NCI-H2081 treated with DMSO at 0.1 percent for 48 hours (cell line): ENCODE results near the gene ERG28.

ENCODE experiments used
- DNase-seq: peaks from one replicate; lab custom pipeline; 2025; lab: John Stamatoyannopoulos, UW

Gene ERG28

DNA sequence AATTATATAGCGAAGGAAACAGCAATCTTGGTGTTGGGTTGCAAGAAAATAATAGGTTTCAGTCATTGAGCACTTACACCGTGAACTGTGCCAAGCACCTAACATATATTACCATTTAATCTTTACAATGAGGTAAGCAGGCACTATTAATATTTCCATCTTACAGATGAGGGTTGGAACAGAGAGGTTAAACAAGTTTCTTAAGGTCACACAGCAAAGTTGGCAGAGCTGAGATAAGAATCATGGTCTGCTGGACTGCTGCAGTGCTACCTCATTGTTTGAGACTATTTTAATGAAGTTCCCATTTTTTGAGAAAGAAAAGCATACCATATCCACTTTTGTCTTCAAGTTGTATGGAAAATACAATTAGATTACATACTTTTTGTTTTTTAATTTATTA is 1.7 kb downstream of the ERG28 start:
- no peak for DNase-seq

DNA sequence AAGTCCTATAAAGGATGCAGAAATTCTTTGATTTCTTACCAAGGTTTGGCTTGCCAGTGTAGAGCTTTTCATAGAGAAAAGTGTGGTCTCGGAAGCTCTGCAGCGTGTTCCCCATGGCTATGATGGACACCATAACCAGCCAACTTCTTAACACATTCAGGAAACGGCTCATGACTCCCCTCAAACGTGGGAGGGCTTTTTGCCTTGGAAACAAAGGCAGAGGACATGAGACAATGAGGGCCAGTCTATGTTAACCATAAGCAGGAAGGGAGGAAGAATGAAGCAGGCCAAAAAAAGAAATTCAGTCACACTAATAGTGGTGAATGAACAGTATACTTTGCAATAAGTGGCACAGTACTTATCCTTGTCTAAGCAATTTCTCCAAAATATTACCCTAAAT is 3.3 kb downstream of the ERG28 start:
- no peak for DNase-seq

DNA sequence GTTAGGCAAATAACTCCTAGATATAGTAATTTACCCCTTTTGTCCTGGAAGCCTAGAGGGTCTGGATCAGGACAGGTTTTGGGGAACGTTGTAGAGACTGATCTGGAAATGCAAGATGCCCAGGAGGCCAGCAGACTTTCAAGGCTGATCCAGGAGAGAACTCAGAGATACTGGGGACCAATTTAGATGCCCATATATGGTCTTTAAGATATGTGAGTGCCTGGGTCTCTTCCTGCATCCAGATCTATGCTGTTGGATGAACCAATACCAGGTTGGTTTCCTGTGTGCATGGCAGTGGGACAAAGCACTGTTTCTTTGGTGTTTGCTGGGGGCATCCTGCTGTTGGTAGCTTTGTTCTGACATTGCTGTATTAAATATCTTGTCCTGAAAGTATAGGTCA is 5.4 kb downstream of the ERG28 start:
- no peak for DNase-seq

DNA sequence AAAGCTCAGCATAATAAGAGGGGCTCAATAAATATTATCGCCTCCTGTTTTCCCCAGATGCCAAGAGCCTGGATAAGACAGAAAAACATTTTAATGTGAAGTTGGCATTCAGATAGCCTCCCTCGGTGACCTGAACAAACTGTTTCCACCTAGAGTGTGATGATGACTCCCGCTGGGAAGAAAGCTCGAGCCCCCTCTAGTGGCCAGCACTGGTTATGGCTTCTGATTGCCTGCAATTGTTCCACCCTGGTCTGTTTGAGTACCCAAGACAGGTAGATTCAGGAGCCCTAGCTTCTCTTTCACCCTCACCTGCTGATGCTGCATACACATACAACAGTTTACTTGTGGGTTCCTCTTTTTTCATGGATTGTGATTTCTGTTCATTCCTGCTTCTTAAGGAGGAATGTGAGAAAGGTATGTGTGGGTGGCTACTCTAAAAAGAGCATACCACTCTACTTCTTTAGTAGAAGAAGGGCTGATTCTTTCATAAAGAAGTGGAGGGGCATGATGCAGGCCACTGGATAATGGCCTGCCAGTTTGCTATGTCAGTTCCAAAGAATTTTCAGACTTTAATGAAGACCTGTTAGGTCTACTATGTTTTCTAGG is 6.4 kb downstream of the ERG28 start:
- no peak for DNase-seq

DNA sequence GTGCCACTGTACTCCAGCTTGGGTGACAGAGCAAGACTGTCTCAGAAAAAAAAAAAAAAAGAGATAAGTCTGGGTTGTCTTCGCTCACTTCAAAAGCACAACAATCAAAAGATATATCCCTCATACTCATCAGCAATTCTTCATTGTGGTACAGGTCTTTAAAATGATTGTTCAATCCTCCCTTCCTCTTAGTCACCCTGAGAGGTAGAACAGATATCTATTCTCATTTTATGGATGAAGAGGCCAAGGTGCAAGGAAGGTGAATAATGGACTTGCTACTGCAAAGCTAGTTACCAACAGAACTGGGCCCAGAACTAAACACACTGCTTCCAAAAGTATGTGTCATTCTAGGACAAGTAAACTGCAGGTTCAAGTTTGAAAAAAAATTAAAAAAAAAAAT is 7.1 kb downstream of the ERG28 start:
- DNase-seq, result no peak

DNA sequence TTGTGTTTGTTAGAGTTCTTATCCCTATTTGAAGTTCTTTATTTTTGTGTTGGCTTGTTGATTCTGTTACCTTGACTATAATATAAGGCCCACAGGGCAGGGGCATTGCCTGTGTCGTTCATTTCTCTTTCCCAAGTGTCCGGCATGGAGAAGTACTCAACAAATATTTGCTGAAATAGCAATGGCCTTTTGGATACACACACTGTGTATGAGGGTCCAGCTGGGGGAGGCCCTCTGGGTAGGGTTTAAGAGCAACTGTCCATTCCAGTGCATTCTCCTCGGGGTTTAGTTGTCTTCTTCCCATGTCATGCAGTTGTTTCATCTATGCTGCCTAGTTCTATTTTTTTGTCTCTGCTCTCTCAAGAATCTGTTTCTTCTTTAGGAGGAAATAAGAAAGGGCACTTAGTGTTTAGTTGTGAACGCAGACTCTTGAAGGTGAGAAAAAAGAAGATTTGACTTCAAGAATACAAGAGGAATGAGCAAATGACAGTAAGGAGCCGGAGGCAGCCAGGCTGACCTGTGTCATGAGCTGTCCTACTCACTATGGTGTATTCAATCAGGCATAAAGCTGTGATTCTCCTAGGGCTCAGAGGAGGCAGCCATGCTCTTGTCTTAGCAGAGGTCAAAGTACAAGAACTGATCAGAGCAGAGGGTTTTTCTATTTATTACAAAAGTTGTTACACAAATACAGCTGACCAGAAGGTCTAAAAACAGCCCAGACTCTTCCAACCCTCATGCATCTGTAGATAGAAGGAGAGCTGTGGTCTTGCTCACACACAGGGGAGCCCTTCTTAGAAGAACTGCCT is 10.2 kb downstream of the ERG28 start:
- DNase-seq, result no peak

DNA sequence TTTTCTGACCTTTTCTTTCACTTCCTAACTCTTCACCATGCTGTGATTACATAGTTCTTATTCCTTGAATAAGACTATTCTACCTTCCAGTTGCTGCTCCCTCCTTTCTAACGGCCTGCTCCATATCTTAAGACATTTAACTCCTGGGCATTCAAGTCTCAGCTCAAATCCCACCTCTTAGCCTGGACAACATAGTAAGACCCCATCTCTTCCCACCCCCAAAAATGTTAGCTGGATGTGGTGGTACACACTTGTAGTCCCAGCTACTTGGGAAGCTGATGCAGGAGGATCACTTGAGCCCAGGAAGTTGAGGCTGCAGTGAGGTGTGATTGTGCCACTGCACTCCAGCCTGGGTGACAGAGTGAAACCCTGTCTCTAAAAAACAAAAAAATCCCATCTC is 10.9 kb downstream of the ERG28 start:
- no peak for DNase-seq

DNA sequence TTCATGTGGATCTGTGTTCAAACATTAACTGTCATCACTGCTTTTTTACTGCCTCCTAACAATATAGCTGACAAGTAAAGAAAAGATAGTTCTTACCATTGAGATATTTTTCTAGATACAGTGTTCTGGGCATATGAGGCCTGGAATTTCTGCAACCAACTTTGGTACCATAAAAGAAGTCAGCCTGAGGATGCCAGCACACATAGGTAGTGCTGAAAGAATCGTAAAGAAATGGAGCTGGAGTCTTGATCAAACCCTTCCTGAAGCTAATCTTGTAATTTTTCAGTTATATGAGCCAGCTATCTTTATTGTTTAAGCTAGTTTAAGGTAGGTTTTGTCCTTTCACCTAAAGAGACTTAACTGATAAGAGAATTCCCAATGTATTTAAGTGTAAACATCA is 11.3 kb downstream of the ERG28 start:
- no peak for DNase-seq

DNA sequence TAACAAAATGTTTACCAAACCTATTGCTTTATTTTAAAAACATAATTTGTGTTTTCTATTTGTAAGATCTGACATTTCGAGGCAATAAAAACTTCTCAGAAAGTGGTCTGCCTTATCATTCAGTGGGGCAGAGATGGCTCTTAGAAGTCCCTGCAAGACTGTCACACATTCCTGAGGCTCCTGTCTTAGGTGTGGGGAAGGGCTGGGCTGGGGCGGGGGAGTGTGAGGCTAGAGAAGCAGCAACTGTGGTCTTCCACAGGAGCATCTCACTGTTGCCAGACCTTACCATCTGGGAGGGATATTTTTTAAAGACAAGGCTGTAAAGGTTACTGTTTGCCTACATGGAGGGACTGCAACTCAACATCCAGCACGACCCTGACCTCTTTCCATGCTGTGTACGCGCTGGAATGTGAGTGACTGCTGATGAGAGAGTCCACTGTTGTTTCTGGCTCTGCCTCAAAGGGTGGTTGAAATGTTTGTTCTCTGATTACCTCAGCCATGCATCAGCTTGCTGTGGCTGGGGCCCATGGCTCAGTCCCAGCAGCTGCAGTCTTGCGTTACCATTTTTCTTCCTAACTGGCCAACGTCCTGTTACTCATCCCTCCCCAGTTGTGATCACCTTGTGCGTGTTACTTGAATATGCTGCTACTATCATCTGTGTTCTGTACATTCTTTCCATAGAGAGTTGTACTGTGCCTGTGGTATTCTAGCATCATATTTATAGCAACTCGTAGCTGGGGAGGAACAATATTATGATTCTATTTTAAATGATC is 12.4 kb downstream of the ERG28 start:
- DNase-seq, result no peak

DNA sequence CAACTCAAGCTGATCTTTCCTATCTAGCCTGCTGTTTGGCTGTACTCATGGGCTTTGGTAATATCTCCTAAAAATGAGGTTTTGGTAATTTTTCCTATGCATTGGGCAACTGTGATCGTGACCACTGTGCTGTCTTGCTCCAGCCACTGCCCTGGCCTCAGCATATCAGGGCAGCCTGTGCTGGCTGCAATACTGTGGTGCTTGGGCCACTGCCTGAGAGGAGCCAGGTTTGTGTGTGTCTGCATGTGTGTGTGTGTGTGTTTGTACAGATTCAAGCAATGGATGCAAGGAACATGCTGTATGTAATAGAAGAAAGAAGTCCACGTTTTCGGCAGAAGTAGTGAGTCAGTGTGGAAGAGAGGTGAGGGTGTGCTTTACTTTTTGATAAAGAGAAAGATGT is 13.0 kb downstream of the ERG28 start:
- DNase-seq, result no peak

DNA sequence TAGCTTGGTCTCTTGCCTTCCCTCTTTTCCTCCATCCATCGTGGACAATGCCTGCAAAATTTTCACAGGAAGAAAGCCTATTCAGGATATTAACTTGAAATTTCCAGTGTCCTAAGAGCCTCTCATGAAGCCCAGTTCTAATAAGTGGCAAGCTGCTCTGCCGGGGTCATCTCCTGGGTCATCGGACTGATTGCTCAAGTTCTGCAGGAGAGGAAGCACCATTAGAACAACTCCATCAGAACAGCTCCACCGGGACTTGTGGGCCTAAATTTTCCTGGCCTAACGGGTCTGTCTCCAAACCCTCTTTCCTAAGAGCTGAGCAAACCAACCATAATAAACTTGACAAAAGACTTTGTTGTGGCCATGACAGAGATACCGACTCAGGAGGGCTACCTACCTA is 13.9 kb downstream of the ERG28 start:
- DNase-seq, result no peak

DNA sequence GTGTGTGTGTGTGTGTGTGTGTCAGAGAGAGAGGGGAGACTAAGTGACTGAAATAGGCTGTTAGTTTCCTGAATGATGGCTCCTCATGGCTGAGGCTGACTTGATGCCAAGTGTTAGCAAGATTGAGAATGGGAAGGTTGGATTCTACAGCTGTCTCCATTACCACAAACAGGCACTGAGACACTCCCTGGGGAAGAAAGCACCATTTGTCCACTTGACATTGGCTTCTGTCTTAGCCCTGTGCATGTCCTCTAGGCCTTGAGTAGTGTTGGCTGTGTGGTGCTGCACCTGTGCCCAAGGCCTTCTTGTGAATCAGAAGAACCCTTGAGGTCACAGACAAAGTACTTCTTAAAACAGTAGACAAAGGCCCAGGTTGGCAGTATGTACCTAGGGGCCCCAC is 15.6 kb downstream of the ERG28 start:
- no peak for DNase-seq

DNA sequence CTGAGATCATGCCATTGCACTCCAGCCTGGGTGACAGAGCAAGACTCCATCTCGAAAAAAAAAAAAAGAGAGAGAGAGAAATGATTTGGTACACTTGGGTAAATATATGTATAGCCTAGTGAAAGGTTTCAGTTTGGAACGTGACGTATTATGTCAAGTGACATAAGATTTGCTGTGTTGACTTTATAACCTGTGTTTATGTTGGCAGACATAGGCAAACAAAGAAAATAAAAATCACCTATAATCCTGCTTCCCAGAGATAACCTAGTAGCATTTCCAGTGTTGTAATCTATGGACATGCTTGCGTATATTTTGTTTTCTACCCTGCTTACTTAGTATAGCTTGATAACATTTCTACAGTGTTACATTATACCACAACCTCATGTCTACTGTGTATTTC is 16.7 kb downstream of the ERG28 start:
- DNase-seq, result no peak

DNA sequence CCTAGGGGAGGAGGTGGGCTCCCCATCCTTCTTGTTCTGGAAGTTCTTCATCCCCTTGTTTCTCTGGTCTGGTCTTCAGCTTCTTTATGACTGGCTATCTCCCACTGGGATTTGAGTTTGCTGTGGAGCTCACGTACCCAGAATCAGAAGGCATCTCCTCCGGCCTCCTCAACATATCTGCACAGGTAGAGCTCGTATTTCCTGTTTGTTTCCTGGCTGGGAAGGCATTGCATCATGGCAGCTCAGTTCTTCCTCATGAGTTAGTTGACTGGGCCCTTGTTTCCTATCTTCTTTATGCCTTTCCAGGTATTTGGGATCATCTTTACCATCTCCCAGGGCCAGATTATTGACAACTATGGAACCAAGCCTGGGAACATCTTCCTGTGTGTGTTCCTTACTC is 19.8 kb downstream of the ERG28 start:
- no peak for DNase-seq

DNA sequence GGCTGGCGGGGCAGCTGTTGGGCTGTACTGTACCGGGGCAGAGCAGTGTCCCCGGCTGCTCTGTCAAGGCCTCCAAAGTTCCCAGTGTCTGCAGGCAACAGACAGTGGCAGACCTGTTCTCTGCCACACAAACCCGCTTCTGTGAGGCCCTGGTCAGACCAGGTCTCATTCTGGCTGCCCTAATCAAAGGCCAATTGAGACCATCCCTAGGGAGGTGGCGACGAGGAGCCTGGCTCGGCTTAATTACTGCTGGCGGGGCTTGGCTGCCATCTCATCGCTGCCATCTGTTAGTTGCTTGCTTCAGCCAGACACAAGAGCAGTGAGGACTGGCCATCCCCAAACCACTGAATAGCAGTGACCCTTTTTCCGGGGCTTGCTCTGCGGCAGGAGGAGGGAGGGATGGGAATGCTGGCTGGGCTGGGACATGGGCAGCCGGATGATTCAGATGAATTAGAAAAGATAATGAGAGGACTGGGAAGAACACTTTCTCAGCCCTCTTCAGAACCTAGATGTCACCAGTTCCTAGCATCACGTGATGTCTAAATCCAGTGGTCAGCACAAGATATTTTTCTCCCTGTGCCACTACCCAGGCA is 24.5 kb downstream of the ERG28 start:
- DNase-seq, result no peak

DNA sequence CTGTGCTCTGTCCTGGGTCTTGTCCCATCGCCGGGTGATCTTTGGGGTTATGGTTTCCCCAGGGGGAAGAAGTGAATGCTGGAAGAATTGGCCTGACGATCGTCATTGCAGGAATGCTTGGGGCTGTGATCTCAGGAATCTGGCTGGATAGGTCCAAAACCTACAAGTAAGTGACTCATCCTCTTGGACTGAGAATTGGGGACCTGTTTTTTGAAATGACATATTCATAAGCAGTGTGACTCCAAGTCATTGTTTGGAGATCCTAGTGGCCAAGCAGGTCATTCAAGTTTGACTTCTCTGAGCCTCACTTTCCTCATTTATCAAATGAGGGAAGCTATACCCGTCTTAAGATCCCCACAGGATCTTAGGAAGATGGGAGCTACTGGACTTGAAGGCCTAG is 25.8 kb downstream of the ERG28 start:
- no peak for DNase-seq

DNA sequence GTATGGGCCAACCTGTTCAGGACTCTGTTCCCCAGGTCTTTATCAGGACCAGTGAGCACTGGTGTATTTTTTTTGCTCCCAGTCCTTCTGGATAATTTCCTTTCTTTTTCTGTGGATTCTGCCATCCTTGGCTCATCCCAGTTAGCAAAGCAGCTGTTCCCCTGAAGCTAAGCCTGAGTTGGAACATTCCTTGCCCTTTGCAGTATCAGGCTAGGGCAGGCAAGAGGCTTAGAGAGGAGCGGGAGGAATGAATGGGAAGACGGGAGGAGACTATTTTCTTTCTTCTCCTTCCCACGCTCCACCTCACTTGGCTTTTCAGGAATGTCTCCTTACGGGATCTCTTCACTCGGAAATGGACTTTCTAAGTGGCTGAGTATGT is 29.2 kb downstream of the ERG28 start:
- no peak for DNase-seq

DNA sequence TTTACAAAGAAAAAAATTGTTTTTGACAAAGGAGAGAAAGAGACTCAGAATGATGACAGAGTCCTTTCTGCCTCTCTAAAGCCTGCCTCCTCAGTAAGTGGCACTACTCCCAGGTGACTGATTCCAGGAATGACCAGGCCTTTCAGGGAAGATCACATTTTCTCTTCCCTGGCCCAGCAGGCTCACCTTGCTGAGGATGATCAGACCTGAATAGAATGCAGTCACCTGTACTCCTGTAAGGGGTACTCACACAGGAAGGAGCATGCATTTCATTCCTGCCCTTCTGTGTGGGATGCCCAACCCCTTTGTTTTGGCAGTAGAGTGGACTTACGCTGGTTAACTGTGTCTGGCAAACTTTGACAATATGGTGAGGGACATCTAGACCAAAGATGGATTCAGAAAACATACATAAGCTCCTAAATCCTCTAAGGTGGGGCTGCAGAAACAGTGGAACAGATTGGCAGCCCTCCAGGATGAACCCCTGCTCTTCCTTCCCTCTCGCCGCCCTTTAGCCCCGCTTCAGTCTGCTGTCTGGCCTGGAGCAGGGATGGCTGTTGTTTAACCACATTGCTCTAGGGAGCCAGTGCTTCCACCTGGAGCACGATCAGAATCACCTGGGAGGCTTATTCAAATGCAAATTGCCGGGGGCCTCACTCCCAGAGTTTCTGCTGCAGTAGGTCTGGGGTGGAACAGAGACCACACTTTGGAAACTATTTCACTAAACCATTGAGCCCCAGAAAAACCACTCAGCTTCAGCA is 29.8 kb downstream of the ERG28 start:
- no peak for DNase-seq

DNA sequence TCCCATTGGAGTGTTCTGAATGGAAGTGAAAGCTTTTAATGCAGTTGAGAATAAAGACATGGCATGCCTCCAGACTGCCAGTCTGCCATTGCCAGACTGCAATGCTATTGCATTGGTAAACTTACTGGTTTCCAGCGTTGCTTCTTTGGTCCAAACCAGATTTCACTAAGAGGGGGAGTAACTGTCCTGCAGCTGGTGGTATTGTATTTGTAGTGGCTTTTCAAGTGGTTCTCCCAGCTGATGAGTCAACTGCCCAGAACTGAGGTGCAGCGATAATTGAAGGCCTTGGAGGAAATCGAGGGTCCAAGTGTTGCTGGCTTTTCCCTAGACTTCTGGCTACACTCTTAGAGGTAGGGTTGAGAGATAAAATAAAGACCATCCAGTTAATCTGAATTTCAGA is 31.9 kb downstream of the ERG28 start:
- DNase-seq, result no peak

DNA sequence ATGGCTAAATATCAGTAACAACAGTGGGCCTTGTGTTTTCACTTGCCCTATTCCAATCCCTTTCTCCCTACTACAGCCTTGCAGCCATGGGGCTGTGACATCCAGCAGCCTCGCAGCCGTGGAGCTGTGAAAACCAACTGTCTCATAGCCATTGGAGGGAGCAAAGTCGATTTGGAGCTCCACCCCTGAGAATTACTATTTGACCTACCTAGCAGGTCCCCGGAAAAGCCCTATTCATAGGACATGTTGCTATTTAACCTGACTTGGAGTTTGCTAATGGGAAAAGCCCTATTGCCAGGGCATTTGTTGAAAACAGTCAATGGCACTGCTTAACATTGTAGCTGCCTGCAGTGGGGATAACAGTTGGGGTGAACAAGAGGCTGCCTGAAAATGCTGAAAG is 33.3 kb downstream of the ERG28 start:
- DNase-seq, result no peak

DNA sequence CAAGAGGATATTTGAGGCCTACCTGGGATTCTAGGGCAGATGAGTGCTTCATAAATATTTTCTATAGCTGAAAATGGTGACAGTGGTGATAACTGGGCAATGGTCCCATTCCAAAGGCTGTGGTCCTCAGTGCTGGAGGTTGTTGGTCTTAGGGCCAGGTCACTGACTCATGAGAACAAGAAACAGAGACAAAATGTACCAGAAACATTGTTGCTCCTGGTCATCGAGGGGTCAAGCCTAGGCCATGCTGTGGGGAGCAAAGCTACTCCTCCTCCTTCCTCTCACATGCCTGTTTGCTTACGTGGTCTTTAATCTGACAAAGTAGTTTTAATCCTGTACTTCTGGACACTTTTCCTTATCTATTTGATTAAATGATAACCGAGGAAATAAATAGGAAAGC is 33.8 kb downstream of the ERG28 start:
- no peak for DNase-seq

DNA sequence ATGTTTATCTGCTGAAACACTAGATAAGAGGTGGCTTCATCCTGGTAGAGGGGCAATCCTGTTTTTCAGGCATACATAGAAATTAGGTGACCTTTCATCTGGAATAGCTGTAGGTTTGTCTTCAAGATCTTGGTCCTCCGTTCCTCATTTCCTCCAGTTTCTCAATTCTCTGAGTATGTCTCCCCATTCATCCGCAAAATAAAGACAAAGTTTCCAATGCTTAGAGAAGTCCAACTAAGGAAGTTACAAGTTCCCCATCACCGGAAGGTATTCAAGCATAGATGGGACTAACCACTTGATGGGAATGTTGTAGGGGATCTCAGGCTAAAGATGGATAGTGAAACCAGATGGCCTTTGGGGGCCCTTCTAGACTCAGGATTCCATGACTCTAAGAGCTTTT is 34.3 kb downstream of the ERG28 start:
- DNase-seq, result no peak
